Femur (tissue), 1 donor: ENCODE data around the gene PARVB.
"Not testable (repeated sequence)": the region's sequence is repeated elsewhere in the genome, so short reads cannot be mapped to it uniquely, and the experiment has no call there.

Experiments
- DNase-seq: peaks from one replicate; pipeline ENCODE4 v3.0.0-alpha.2; 2017

PARVB gene

DNA sequence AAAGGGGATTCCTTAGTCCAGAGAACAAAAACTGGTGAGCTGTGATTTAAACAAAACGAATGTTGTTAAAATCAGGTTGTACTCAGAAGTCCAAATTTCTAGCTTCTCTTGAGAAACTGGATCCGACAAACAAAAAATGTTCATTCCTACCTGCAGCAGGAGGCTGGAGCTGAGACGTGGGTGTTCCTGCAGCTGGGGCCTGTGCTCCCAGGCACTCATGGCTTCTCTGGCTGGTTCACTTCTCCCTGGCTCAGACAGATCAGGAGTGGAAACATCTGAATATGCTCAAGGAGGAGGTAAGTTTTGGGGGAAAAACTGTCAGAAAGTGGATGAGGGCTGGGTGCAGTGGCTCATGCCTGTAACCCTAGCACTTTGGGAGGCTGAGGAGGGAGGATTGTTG lies 24.7 kb upstream of the PARVB start:
- DNase-seq: no peak

DNA sequence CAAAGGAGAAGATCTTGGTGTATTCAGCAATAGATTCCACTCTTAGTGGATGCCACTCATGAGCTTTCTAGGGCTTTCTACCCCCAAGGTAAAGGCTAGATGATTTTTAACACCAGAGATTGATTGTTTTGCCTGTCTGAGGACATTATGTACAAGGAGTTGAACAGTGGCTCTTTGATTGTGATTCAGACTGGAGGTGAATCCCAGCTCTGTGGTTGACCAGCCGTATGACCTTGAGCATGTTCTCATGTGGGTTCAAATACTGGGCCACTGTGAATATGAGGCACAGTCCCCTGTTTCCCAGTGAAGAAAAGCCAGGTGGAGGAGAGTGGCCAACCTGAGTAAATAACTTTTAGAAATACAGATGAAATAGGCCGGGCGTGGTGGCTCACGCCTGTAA lies 24.0 kb upstream of the PARVB start:
- no peak for DNase-seq

GRCh38 chr22:44001521-44001920 lies 22.6 kb upstream of the PARVB start:
- peak; percentile 41 for DNase-seq

GRCh38 chr22:44002324-44002723 lies 21.8 kb upstream of the PARVB start:
- DNase-seq: no peak

DNA sequence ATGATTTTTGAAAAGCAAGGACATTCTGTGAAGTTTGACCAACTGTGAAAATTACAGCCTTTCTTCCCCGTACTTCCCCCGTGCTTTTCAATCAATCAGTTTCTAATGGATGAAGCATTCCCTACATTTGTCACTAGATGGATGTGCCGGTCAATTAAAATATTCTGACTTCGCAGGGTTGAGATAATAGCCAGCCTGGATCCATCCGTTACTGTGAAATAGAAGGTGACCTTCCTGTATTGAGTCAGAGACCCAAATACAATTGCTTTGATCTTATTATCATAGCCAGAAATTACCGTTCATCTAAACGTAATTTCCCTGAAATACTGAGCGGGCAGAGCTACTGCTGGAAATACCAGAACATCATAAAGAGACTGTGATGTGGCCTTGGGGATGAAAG lies 21.1 kb upstream of the PARVB start:
- DNase-seq: no peak

GRCh38 chr22:44003405-44004103 lies 20.5 kb upstream of the PARVB start:
- DNase-seq: no peak

DNA sequence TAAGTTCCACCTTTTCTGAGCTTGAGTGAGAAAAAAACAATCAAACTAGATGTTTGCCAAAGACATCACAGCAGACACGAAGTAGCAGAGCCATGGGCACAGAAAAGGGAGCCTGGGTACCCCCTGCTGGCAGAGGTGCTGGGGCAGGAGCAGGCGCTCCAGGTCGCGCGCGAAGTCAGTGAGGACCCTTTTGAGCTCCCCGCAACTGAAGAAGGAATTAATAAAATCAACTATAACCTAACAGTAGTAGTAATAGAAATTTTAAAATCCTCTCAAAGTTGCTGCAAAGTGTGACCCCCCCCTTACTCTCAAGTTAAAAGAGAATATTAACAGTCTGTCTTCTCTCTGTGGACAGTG lies 20.0 kb upstream of the PARVB start:
- DNase-seq: no peak

DNA sequence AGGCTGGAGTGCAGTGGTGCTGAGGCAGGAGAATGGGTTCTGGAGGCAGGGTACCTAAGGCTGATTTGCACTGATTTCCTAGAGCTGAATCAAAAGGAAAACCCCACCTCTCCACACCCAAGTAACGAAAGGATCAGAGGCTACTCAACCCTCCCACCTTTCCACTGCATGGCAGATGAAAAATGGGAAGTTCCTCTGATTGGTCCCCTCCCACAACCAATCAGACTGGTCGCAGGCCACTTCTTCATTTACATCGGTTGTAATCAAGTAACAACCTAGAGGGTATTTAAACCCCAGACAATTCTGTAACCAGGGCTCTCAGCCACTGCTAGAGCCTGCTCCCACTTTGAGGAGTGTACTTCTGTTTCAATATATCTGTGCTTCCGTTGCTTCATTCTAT lies 18.6 kb upstream of the PARVB start:
- no peak for DNase-seq

- DNase-seq: no peak
Measured at GRCh38 chr22:44012162-44012561, 11.9 kb upstream of the PARVB start.

- no peak for DNase-seq
Measured at GRCh38 chr22:44012591-44012990, 11.5 kb upstream of the PARVB start.

DNA sequence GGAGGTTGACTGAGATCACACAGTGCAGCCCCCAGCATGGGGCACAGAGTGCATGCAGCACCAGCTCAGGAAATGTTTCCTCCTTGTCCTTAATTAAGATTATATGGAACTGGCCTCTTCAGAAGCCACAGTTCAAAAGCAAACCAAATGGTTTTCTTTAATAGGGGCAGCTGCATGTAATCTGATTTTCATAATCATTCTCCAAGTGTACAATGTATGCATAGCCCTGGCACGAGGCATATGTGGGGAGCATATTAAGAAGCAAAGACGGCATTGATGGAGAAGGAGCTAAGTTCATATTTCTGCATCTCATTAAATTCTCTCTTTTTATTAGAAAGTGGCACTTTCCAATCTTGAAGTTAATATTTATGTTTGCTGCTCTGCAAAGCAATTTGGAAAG lies 9.9 kb upstream of the PARVB start:
- DNase-seq: no peak

DNA sequence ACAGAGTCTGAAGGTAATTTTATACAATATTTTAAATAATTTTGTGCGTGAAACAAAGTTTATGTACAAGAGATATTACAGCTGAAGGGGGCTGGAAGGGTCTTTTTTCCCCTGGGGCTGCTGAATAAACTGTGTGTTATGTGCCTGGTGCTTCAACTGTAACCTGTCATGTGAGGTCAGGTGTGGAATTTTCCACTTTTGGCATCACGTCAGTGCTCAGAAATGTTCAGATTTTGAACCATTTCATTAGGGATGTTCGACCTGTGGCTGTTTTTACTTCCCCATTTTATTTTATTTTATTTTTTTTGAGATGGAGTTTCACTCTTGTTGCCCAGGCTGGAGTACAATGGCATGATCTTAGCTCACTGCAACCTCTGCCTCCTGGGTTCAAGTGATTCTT lies 7.5 kb upstream of the PARVB start:
- DNase-seq: not testable (repeated sequence)

GRCh38 chr22:44018594-44018993 lies 5.5 kb upstream of the PARVB start:
- DNase-seq: no peak

GRCh38 chr22:44019416-44019815 lies 4.7 kb upstream of the PARVB start:
- DNase-seq: no peak

GRCh38 chr22:44019846-44020245 lies 4.3 kb upstream of the PARVB start:
- DNase-seq: no peak

DNA sequence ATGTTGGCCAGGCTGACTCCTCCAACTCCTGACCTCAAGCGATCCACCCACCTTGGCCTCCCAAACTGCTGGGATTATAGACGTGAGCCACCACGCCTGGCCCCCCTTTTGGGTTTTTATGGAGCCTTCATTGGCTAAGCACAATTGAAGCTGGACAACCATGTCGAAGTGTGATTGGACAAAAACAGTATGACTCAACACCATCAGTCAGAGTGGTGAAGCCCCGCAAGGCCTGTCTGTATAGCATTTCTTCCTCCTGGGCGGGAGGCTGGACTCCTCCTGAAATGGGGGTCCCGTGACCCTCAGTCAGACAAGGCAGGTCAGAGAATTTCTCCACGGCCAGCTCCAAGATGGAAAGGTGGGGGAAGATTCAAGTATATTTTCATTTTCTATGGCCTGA lies 3.1 kb upstream of the PARVB start:
- DNase-seq: no peak

DNA sequence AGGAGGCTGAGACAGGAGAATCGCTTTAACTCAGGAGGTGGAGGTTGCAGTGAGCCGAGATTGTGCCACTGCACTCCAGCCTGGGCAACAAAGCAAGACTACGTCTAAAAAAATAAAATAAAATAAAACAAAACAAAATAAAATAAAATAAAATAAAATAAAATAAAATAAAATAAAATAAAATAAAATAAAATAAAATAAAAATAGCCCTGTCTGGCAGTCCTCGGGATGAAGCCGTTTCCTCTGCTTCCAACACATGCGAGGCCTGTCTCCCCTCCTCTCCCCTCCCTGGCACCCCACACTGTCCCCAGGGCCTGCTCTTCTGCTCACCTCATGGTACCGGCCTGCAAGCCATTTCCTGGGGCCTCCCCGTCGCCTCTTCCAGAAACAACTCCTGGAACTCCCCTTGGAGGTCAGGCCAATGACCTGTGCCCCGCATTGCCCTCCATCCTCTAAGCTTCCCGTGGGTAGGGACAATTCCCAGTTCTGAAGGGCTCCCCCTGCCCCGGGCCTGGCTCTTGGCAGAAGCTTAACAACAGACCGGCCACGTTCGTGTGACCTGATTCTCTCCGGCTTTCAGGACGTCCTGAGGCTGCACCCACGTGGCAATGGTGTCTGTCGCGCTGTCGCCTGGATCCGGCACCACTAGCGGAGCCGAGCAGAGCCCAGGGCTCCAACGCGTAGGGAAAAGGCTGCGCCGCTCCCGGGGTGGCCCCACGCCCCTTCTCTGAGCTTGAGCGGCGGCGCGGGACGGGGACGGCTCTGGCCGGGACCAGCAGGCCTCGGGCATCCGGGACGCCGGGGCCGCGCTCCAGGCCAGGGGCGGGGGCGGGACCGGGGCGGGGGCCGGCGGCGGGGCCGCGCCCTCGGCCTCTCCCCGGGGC lies 456 bp upstream of the PARVB start:
- peak; percentile 55 for DNase-seq

DNA sequence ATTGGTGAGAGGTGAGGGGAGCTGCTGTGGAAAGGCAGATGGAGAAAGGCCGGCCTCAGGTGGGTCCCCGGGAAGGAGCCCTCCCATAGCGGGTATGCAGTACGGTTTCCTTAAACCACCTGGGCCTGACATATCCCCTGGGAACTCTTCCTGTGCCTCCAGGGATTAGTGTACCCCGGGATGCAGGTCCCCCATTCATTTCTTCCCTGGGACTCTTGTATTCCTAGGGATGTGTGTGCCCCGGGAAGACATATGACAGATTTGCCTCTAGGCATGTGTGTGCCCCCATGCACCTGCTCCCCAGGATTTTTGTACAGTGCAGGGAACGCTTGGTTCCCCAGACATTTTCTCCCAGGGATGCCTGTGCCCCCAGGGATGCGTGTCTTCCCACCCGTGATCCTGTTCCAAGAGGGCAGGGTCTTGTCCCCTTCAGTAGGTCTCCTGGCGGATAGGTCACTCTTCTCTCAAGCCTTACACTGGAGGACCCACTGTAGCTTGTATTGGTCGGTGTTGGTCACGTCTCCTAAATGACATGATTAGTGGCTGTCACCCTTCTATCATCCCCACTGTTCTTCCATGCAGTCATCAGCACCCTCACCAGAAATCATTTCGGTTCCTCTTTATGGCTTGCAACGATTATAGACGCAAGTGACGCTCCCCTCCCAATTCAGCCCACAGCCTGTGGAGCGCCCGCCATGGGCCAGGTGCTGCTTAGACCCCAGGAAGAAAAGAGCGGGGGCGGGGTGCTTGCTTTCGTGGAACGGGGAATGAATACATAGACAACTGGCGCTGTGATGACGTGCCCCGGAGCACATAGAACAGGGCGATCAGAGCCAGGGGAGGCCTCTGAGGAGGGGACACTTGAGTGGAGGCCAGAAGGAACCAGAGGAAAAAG lies 1.3 kb downstream of the PARVB start:
- DNase-seq: no peak

DNA sequence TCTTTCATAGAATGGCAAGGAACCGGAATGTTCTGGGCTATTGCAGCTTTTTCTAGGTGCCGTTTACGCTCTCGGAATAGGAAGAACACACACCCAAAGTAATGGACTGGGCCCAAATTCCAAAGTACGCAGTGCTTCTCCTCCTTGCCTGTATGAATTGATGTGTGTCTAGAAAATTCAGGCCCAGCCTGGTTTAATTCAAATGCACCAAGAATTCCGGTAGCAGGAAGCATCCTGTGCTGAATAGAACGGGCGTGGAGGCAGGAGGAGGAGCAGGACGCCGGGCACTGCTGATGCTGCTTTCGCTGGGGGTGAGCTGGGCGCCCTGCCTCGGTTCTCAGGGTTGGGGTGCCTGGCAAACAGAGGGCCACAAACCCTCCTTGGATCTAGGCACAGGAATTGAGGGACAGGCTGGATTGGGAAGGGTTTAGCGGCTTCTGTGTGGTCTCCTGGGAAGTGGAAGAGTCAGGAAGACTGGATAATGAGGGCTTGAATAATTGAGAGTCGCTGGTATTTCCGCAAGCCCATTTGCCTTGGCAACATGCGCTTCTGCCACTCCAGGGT lies 2.0 kb downstream of the PARVB start:
- DNase-seq: no peak

- peak; percentile 77 for DNase-seq
Measured at GRCh38 chr22:44026630-44027511, 2.8 kb downstream of the PARVB start.

DNA sequence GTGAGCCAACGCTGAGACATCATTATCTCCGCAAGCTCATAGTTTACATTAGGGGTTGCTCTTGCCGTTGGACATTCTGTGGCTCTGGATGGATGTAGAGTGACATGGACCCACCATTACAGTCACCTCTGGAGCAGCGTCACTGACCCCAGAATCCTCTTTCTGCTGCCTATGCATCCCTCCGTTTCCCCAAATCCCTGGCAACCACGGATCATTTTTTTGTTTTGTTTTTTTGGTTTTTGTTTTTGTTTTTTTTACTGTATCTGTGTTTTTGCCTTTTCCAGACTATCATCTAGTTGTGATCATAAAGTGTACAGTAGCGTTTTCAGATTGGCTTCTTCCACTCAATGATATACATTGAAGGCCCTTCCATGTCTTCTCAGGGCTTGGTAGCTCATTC lies 4.0 kb downstream of the PARVB start:
- DNase-seq: no peak

DNA sequence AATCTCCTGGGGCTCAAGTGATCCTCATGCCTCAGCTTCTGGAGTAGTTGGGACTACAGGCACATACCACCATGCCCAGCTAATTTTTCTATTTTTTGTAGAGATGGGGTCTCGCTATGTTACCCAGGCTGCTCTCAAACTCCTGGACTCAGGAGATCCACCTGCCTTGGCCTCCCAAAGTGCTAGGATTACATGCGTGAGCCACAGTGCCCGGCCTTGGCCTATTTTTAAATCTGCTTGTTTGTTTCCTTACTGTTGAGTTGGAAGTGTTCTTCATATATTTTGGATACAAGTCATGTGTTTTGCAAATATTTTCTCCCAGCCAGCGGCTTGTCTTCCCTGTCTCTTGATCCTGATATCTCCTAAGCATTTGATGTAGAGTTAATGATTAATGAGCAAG lies 5.0 kb downstream of the PARVB start:
- no peak for DNase-seq
